ENCODE measurements around the gene ACOD1. TPM values are rescaled to one million over a fixed set of nuclear protein-coding genes. Genes with fewer than 3 reads are reported as not detected.

The ACOD1 gene
- total and polyA plus RNA-seq, 10 of the 15 experiments (the other 5 are each of a cell fraction or from before 2014, with no cell fraction given): not detected

GRCh38 chr13:76991796-76992547 lies 43.7 kb downstream of the ACOD1 start, which contains the start of gene CLN5 (continued):
- TF ChIP-seq SIN3A (IDR thresholded peaks at IDR 0.05; ENCODE audit: low read depth, low read length) (peak; percentile 56; the same call in 1 of the 2 replicates), SKIL (IDR thresholded peaks at IDR 0.05; ENCODE audit: low read depth, poor library complexity, severe bottlenecking) (no peak), SMC3 (IDR thresholded peaks at IDR 0.05; ENCODE audit: borderline replicate concordance, low read length) (no peak), HCFC1 (IDR thresholded peaks at IDR 0.05; ENCODE audit: low read length) (peak; percentile 71), RELA (IDR thresholded peaks at IDR 0.05; ENCODE audit: borderline replicate concordance, partially characterized antibody) (peak; percentile 33), ZBED1 (IDR thresholded peaks at IDR 0.05; ENCODE audit: borderline replicate concordance) (0 out of 2 replicates have a peak, but pooled peaks have one; percentile 32), MYB (IDR thresholded peaks at IDR 0.05; ENCODE audit: borderline replicate concordance, low read depth, low read length) (no peak), CBX5 (IDR thresholded peaks at IDR 0.05; ENCODE audit: low read depth) (no peak), LARP7 (IDR thresholded peaks at IDR 0.05) (peak; percentile 28; the same call in 1 of the 2 replicates), SMARCA5 (IDR thresholded peaks at IDR 0.05) (peak; percentile 76), ATF3 (IDR thresholded peaks at IDR 0.05; ENCODE audit: borderline replicate concordance, extremely low read depth, low read depth, low read length) (peak; percentile 12; the same call in 1 of the 2 replicates), TCF7 (IDR thresholded peaks at IDR 0.05; ENCODE audit: borderline replicate concordance) (no peak), ZNF217 (IDR thresholded peaks at IDR 0.05) (no peak)

Measured in GM12878 (cell line).